ENCODE data around the gene TMEM271. TPM values are rescaled to one million over a fixed set of nuclear protein-coding genes. Genes with fewer than 3 reads are reported as not detected.

Gene TMEM271
- polyA plus RNA-seq, 3 donors from 2014 or later = not detected

- no peak overlapping the region for H3K27ac Mint-ChIP-seq
- peaks cover 25 to 58% (median 33%) of the 10 kb centered on the region in 3 donors for H3K36me3 Mint-ChIP-seq
- H3K4me1 Mint-ChIP-seq = peaks cover 0 to 1% of the 10 kb centered on the region in 2 donors
Observed at GRCh38 chr4:524196-524595, 51.9 kb downstream of the TMEM271 start.

More at GRCh38 chr4:524196-524595, 51.9 kb downstream of the TMEM271 start:
- Mint-ChIP-seq H3K9me3 (peaks cover 0 to 2% (median 0%) of the 10 kb centered on the region in 6 donors), H3K4me3 (no peak overlapping the region), H3K27me3 (ENCODE audit: low read depth in 3 of 3) (peaks cover 0 to 1% (median 0%) of the 10 kb centered on the region in 3 donors)
- DNase-seq = no peak

Other genes starting within 250 kb of the TMEM271 start
- 1 to 10 TPM; 5.2 to 8.1 (median 6.2) TPM for gene ZNF141, start 238.5 kb downstream of the TMEM271 start, polyA plus RNA-seq
- gene ZNF721, start 77.1 kb downstream of the TMEM271 start, polyA plus RNA-seq = 10 to 100 TPM; 16.3 to 30.4 (median 23.0) TPM
- 10 to 100 TPM; 22.8 to 30.6 (median 24.9) TPM for gene PIGG, start 77.1 kb downstream of the TMEM271 start, polyA plus RNA-seq
- 10 to 100 TPM; 18.9 to 35.8 (median 28.6) TPM for gene PDE6B, start 49.3 kb upstream of the TMEM271 start, polyA plus RNA-seq
- gene ATP5ME, start 98.0 kb upstream of the TMEM271 start, polyA plus RNA-seq = 100 to 1,000 TPM; 466 to 581 (median 532) TPM
- gene MYL5, start 98.2 kb upstream of the TMEM271 start, polyA plus RNA-seq = 1 to 10 TPM; 3.3 to 8.1 (median 5.0) TPM
- gene SLC49A3, start 112.9 kb upstream of the TMEM271 start, polyA plus RNA-seq = 1 to 10 TPM; 3.8 to 7.1 (median 6.1) TPM
- 1 to 10 TPM; 6.5 to 7.5 (median 6.6) TPM for gene PCGF3, start 129.5 kb upstream of the TMEM271 start, polyA plus RNA-seq
- gene CPLX1, start 249.8 kb upstream of the TMEM271 start, polyA plus RNA-seq = not detected